Adrenal gland (tissue), 5 donors: ENCODE data around the gene RPS6KA2.

Source experiments
- POLR2A ChIP-seq, 2 donors: fragments of 450-650 bp; IDR thresholded peaks; one replicate each; pipeline ENCODE4 v1.6.1; 2017; ENCODE audit warnings: antibody characterized with exemption in 2 of 2, mild to moderate bottlenecking in 2 of 2, moderate library complexity in 1 of 2
- TF ChIP-seq, protein P1 (sequence below), 6 experiments: fragments of 450-650 bp in 4 of 6; fragments of 200-600 bp in 2 of 6; sonication (generic) in 1 of 6; IDR thresholded peaks; 1 replicate in 5 of 6; 2 replicates in 1 of 6; pipeline versions ENCODE4 v1.5.1 to v1.8.0; 2016 to 2021; ENCODE audit warnings: antibody characterized with exemption in 6 of 6, mild to moderate bottlenecking in 2 of 6, moderate library complexity in 1 of 6
- donor health status: DM: no; HTN: no; CAD: no.

DNA sequence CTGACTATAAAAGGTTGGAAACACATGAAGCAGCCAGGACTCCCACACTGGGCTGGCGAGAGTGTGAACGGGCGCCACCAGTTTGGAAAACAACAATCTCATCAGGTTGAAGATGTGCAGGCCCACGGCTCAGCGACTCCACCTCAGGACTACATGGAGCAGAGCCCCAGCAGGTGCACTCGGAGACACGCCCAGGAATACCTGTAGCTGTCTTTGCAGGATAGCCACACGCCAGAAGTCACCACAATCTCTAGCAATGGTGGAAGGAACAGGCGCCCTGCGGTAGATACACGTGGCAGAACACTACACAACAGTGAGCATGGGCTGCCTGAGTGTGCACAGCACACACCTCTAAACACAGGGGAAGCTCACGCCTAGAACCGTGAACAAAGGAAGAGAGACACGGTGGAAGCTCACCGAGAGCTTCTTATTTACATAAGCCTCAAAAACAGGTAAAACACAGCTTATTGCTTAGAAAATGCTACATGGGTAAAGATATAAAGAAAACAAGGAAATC, 28.7 kb upstream of the RPS6KA2 start:
- TF ChIP-seq, protein P1, sequence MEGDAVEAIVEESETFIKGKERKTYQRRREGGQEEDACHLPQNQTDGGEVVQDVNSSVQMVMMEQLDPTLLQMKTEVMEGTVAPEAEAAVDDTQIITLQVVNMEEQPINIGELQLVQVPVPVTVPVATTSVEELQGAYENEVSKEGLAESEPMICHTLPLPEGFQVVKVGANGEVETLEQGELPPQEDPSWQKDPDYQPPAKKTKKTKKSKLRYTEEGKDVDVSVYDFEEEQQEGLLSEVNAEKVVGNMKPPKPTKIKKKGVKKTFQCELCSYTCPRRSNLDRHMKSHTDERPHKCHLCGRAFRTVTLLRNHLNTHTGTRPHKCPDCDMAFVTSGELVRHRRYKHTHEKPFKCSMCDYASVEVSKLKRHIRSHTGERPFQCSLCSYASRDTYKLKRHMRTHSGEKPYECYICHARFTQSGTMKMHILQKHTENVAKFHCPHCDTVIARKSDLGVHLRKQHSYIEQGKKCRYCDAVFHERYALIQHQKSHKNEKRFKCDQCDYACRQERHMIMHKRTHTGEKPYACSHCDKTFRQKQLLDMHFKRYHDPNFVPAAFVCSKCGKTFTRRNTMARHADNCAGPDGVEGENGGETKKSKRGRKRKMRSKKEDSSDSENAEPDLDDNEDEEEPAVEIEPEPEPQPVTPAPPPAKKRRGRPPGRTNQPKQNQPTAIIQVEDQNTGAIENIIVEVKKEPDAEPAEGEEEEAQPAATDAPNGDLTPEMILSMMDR (IDR thresholded peaks at IDR 0.05): no peak
- no peak for TF ChIP-seq POLR2A (IDR thresholded peaks at IDR 0.05)
